RWPE2 (cell line): Measurements from ENCODE around the gene STARD5.

Experiments
- ATAC-seq: fragments of 200-7000 bp; cut with Tn5 transposase; 3 replicates; pipeline ENCODE4 v1.9.1; 2021; ENCODE audit warnings: low read depth
- DNase-seq: peaks from one replicate; pipeline ENCODE4 v3.0.0-alpha.2; 2020; ENCODE audit warnings: low spot score
- H3K27ac ChIP-seq: fragments of 450-650 bp; 2 replicates; pipeline ENCODE4 v1.5.1; 2017; ENCODE audit warnings: mild to moderate bottlenecking; ENCODE audit not compliant: poor library complexity, severe bottlenecking
- H3K27me3 ChIP-seq: fragments of 250-450 bp; sonication (Bioruptor Pico); 2 replicates; pipeline ENCODE4 v1.5.1; 2021; ENCODE audit warnings: mild to moderate bottlenecking, moderate library complexity; ENCODE audit not compliant: insufficient read depth, poor library complexity, severe bottlenecking
- H3K36me3 ChIP-seq: fragments of 250-450 bp; sonication (Bioruptor Pico); 2 replicates; pipeline ENCODE4 v1.5.1; 2020; ENCODE audit warnings: low read depth, mild to moderate bottlenecking, moderate library complexity
- H3K4me1 ChIP-seq: fragments of 250-450 bp; sonication (Bioruptor Pico); 2 replicates; pipeline ENCODE4 v1.5.1; 2021; ENCODE audit warnings: mild to moderate bottlenecking, moderate library complexity; ENCODE audit not compliant: insufficient read depth, poor library complexity, severe bottlenecking
- H3K4me3 ChIP-seq: fragments of 250-450 bp; sonication (Bioruptor Pico); 2 replicates; pipeline ENCODE4 v1.5.1; 2021; ENCODE audit warnings: mild to moderate bottlenecking, moderate library complexity; ENCODE audit not compliant: severe bottlenecking
- H3K9me3 ChIP-seq: fragments of 250-450 bp; sonication (Bioruptor Pico); 2 replicates; pipeline ENCODE4 v1.5.1; 2021; ENCODE audit warnings: mild to moderate bottlenecking, moderate library complexity; ENCODE audit not compliant: severe bottlenecking
- TF ChIP-seq, protein P1 (sequence below): fragments of 450-650 bp; IDR thresholded peaks from one replicate; pipeline ENCODE4 v1.5.1; 2017; ENCODE audit warnings: mild to moderate bottlenecking, moderate library complexity; ENCODE audit not compliant: poor library complexity, severe bottlenecking

Gene STARD5

DNA sequence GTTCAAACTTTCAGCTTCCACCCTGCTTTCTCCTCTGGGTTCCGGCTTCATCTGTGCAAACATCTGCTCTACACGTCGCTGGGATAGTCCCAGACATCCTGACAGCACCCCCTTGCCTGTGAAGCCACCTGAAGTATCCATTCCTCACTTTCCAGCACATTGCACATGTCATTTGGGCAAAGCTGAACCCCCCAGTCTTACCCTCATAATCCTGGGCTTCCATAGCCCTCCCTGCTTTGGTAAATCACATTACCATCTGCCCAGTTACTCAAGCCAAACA, 42.5 kb downstream of the STARD5 start:
- DNase-seq (no peak), ATAC-seq (no peak)
- no peak overlapping the region for H3K4me3 ChIP-seq
- TF ChIP-seq, protein P1, sequence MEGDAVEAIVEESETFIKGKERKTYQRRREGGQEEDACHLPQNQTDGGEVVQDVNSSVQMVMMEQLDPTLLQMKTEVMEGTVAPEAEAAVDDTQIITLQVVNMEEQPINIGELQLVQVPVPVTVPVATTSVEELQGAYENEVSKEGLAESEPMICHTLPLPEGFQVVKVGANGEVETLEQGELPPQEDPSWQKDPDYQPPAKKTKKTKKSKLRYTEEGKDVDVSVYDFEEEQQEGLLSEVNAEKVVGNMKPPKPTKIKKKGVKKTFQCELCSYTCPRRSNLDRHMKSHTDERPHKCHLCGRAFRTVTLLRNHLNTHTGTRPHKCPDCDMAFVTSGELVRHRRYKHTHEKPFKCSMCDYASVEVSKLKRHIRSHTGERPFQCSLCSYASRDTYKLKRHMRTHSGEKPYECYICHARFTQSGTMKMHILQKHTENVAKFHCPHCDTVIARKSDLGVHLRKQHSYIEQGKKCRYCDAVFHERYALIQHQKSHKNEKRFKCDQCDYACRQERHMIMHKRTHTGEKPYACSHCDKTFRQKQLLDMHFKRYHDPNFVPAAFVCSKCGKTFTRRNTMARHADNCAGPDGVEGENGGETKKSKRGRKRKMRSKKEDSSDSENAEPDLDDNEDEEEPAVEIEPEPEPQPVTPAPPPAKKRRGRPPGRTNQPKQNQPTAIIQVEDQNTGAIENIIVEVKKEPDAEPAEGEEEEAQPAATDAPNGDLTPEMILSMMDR, result no peak
- no peaks in the 10 kb centered on the region for H3K27me3 ChIP-seq
- H3K27ac ChIP-seq, result no peak overlapping the region
- H3K9me3 ChIP-seq, result no peaks in the 10 kb centered on the region
- no peaks in the 10 kb centered on the region for H3K36me3 ChIP-seq
- peaks cover 11% of the 10 kb centered on the region for H3K4me1 ChIP-seq

DNA sequence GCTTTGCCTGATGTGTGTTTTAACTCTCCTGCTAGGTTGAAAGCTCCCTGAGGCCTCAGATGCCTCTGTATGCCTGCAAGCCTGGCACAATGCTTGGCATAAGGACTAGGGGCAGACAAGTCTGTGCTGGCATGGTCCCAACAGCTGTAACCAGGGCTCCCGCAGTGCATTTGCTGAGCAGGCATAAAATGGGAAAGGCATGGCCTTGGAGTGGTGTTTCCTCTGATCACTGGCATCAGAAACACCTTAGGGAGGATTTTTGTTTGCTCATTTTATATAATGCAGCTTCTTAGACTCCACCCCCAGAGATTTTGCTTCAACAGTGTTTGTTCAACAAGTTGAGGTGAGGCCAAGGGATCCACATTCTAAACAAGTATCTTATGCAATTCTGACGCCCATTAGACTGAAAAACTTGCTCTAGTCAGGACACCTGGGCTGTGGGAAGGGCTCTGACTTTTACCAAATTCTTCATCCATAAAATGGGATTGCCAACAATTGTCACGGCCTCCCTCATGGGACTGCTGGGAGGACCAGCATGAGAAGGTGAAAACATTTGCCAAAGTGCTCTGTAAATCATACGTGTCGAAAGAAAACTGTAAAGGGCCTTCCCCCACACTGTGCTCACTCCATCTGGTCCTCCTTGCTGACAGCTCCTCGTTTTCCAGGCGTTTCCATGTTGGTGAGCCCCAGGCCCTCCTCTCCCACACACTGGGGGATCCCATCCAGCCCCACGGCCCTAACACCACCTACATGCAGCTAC, 43.1 kb downstream of the STARD5 start:
- Histone ChIP-seq H3K9me3 (no peaks in the 10 kb centered on the region), H3K36me3 (no peaks in the 10 kb centered on the region), H3K4me3 (no peak overlapping the region), H3K27ac (no peak overlapping the region), H3K4me1 (peaks cover 11% of the 10 kb centered on the region), H3K27me3 (no peaks in the 10 kb centered on the region)
- ATAC-seq (peak; percentile 59), DNase-seq (peak; percentile 58)
- TF ChIP-seq, protein P1, result no peak

DNA sequence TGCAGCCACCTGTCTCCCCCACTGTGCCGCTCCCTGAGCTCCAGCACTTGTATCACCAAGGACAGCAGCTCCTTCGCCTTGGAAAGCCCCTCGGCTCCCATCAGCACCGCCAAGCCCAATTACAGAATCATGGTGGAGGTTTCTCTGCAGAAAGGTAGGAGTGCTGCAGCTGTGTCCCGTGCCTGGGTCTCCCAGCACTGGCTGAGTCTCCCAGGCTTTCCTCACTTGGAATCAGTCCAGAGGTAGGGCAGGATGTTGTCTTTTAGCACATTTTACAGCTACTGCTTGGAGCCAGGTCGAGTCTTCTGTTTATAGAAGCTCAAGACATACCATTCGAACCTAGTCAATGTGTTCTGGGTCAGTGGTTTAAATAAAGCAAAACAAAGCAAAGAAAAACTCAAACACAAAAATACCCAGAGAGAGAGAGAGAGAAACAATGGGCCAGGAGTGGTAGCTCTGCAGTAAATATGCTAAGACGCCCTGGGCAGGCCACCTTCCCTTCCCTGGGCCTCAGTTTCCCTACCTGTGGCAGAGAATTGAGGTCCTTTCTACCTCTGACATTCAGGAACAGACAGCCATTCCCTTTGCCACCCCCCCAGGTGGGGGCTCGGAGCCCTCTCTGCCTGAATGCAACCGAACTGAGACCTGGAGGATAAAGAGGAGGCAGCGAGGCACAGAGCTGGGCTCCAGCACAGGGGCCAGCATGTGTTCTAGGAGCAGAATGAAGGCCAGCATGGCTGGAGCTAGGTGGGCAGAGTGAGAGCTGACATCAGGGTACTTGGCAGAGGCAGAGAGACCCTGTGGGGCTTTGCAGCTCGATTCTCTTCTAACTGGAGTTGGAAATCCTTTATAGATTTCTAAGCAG, 44.1 kb downstream of the STARD5 start:
- no peaks in the 10 kb centered on the region for H3K36me3 ChIP-seq
- TF ChIP-seq, protein P1, result no peak
- H3K9me3 ChIP-seq, result no peaks in the 10 kb centered on the region
- H3K27ac ChIP-seq, result no peak overlapping the region
- no peaks in the 10 kb centered on the region for H3K27me3 ChIP-seq
- no peak overlapping the region for H3K4me3 ChIP-seq
- ATAC-seq, result peak; percentile 56
- peak; percentile 51 for DNase-seq
- peaks cover 16% of the 10 kb centered on the region for H3K4me1 ChIP-seq

DNA sequence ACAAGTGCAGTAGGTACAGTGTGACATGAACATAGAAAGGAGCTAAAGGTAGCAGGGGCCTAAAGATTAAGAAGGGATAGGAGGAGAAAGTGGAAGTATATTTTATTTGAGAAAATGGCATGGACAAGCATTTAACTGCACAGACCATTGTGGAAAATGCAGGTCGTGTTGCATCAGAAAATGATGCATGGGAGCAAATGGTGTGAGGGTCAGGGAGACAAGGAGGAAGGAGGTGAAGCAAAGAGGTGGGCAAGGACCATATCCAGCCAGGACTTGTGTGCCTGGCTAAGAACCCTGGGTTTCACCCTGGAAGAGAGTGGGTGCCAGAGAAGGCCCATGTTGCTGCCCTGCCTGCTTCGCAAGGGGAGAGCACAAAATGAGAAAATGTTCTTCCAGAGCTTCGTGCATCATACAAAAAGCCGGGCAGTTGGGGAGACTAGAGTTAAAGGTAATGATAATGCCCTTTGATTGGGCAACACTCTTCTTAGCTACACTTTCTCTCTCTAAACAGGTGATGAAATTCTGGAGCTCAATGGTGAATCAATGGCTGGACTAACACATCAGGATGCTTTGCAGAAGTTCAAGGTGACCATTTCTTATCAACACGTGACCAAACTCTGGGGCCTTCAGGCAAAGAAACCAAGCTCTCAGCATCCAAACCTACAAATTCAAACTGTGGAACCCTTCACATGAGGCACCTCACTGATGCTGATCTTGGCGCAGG, 45.5 kb downstream of the STARD5 start:
- Histone ChIP-seq H3K27ac (no peak overlapping the region), H3K4me1 (peaks cover 16% of the 10 kb centered on the region), H3K36me3 (no peaks in the 10 kb centered on the region), H3K27me3 (no peaks in the 10 kb centered on the region), H3K4me3 (no peak overlapping the region), H3K9me3 (no peaks in the 10 kb centered on the region)
- TF ChIP-seq, protein P1, result no peak
- DNase-seq (peak; percentile 35), ATAC-seq (no peak)
